ENCODE measurements around the gene SCARB1.

The SCARB1 gene

GRCh38 chr12:124776125-124776513 is 87.5 kb downstream of the SCARB1 start:
- Histone ChIP-seq H3K4me1 (ENCODE audit: control insufficient read depth, insufficient read depth, low read length) (peaks cover 9% of the 10 kb centered on the region), H3K9me3 (ENCODE audit: control insufficient read depth in 2 of 2, low read length in 2 of 2) (no peaks in the 10 kb centered on the region), H3K27ac (ENCODE audit: low read length) (no peak overlapping the region), H3K36me3 (ENCODE audit: control insufficient read depth in 2 of 2, insufficient read depth in 2 of 2, low read length in 2 of 2) (no peaks in the 10 kb centered on the region), H3K4me3 (ENCODE audit: low read length in 2 of 2) (no peak overlapping the region), H3K9ac (ENCODE audit: low read length in 2 of 2) (no peak overlapping the region), H3K27me3 (ENCODE audit: control insufficient read depth in 1 of 2, insufficient read depth in 2 of 2, low read length in 2 of 2) (no peaks in the 10 kb centered on the region)

- H3K9ac ChIP-seq (ENCODE audit: low read length in 2 of 2), result peak overlapping the region in 1 of 2 donors; percentile 13
- peak overlapping the region; percentile 10 to 35 for H3K4me3 ChIP-seq (ENCODE audit: low read length in 2 of 2)
- no peaks in the 10 kb centered on the region for H3K27me3 ChIP-seq (ENCODE audit: control insufficient read depth in 1 of 2, insufficient read depth in 2 of 2, low read length in 2 of 2)
- H3K36me3 ChIP-seq (ENCODE audit: control insufficient read depth in 2 of 2, insufficient read depth in 2 of 2, low read length in 2 of 2), result no peaks in the 10 kb centered on the region
- H3K27ac ChIP-seq (ENCODE audit: low read length), result no peak overlapping the region
- H3K9me3 ChIP-seq (ENCODE audit: control insufficient read depth in 2 of 2, low read length in 2 of 2), result no peaks in the 10 kb centered on the region
- peaks cover 9% of the 10 kb centered on the region for H3K4me1 ChIP-seq (ENCODE audit: control insufficient read depth, insufficient read depth, low read length)
Measured at GRCh38 chr12:124774462-124775167, 89.0 kb downstream of the SCARB1 start.

- Histone ChIP-seq H3K4me3 (ENCODE audit: low read length in 2 of 2) (peak overlapping the region in 1 of 2 donors; percentile 35), H3K36me3 (ENCODE audit: control insufficient read depth in 2 of 2, insufficient read depth in 2 of 2, low read length in 2 of 2) (no peaks in the 10 kb centered on the region), H3K9ac (ENCODE audit: low read length in 2 of 2) (peak overlapping the region in 1 of 2 donors; percentile 13), H3K4me1 (ENCODE audit: control insufficient read depth, insufficient read depth, low read length) (peaks cover 9% of the 10 kb centered on the region), H3K9me3 (ENCODE audit: control insufficient read depth in 2 of 2, low read length in 2 of 2) (no peaks in the 10 kb centered on the region), H3K27me3 (ENCODE audit: control insufficient read depth in 1 of 2, insufficient read depth in 2 of 2, low read length in 2 of 2) (no peaks in the 10 kb centered on the region), H3K27ac (ENCODE audit: low read length) (no peak overlapping the region)
Measured at GRCh38 chr12:124774054-124774461, 89.6 kb downstream of the SCARB1 start.

GRCh38 chr12:124772289-124773170 is 91.1 kb downstream of the SCARB1 start:
- H3K9me3 ChIP-seq (ENCODE audit: control insufficient read depth in 2 of 2, low read length in 2 of 2), result no peaks in the 10 kb centered on the region
- H3K27me3 ChIP-seq (ENCODE audit: control insufficient read depth in 1 of 2, insufficient read depth in 2 of 2, low read length in 2 of 2), result no peaks in the 10 kb centered on the region
- no peak overlapping the region for H3K27ac ChIP-seq (ENCODE audit: low read length)
- H3K9ac ChIP-seq (ENCODE audit: low read length in 2 of 2), result no peak overlapping the region
- H3K36me3 ChIP-seq (ENCODE audit: control insufficient read depth in 2 of 2, insufficient read depth in 2 of 2, low read length in 2 of 2), result no peaks in the 10 kb centered on the region
- H3K4me3 ChIP-seq (ENCODE audit: low read length in 2 of 2), result no peak overlapping the region
- peaks cover 9% of the 10 kb centered on the region for H3K4me1 ChIP-seq (ENCODE audit: control insufficient read depth, insufficient read depth, low read length)

- Histone ChIP-seq H3K27me3 (ENCODE audit: control insufficient read depth in 1 of 2, insufficient read depth in 2 of 2, low read length in 2 of 2) (no peaks in the 10 kb centered on the region), H3K36me3 (ENCODE audit: control insufficient read depth in 2 of 2, insufficient read depth in 2 of 2, low read length in 2 of 2) (no peaks in the 10 kb centered on the region), H3K4me1 (ENCODE audit: control insufficient read depth, insufficient read depth, low read length) (peaks cover 16% of the 10 kb centered on the region), H3K9me3 (ENCODE audit: control insufficient read depth in 2 of 2, low read length in 2 of 2) (no peaks in the 10 kb centered on the region), H3K9ac (ENCODE audit: low read length in 2 of 2) (no peak overlapping the region), H3K27ac (ENCODE audit: low read length) (no peak overlapping the region), H3K4me3 (ENCODE audit: low read length in 2 of 2) (peak overlapping the region in 1 of 2 donors; percentile 49)
Measured at GRCh38 chr12:124771462-124772288, 92.0 kb downstream of the SCARB1 start.

- Histone ChIP-seq H3K4me1 (ENCODE audit: control insufficient read depth, insufficient read depth, low read length) (peaks cover 26% of the 10 kb centered on the region), H3K9ac (ENCODE audit: low read length in 2 of 2) (no peak overlapping the region), H3K9me3 (ENCODE audit: control insufficient read depth in 2 of 2, low read length in 2 of 2) (no peaks in the 10 kb centered on the region), H3K27ac (ENCODE audit: low read length) (no peak overlapping the region), H3K27me3 (ENCODE audit: control insufficient read depth in 1 of 2, insufficient read depth in 2 of 2, low read length in 2 of 2) (no peaks in the 10 kb centered on the region), H3K36me3 (ENCODE audit: control insufficient read depth in 2 of 2, insufficient read depth in 2 of 2, low read length in 2 of 2) (no peaks in the 10 kb centered on the region), H3K4me3 (ENCODE audit: low read length in 2 of 2) (no peak overlapping the region)
Measured at GRCh38 chr12:124770728-124771127, 92.9 kb downstream of the SCARB1 start.

GRCh38 chr12:124769881-124770512 is 93.7 kb downstream of the SCARB1 start:
- H3K36me3 ChIP-seq (ENCODE audit: control insufficient read depth in 2 of 2, insufficient read depth in 2 of 2, low read length in 2 of 2), result no peaks in the 10 kb centered on the region
- peaks cover 33% of the 10 kb centered on the region for H3K4me1 ChIP-seq (ENCODE audit: control insufficient read depth, insufficient read depth, low read length)
- no peak overlapping the region for H3K4me3 ChIP-seq (ENCODE audit: low read length in 2 of 2)
- no peaks in the 10 kb centered on the region for H3K27me3 ChIP-seq (ENCODE audit: control insufficient read depth in 1 of 2, insufficient read depth in 2 of 2, low read length in 2 of 2)
- no peak overlapping the region for H3K27ac ChIP-seq (ENCODE audit: low read length)
- no peaks in the 10 kb centered on the region for H3K9me3 ChIP-seq (ENCODE audit: control insufficient read depth in 2 of 2, low read length in 2 of 2)
- H3K9ac ChIP-seq (ENCODE audit: low read length in 2 of 2), result no peak overlapping the region

GRCh38 chr12:124769163-124769530 is 94.5 kb downstream of the SCARB1 start:
- Histone ChIP-seq H3K4me3 (ENCODE audit: low read length in 2 of 2) (no peak overlapping the region), H3K4me1 (ENCODE audit: control insufficient read depth, insufficient read depth, low read length) (peaks cover 38% of the 10 kb centered on the region), H3K27me3 (ENCODE audit: control insufficient read depth in 1 of 2, insufficient read depth in 2 of 2, low read length in 2 of 2) (no peaks in the 10 kb centered on the region), H3K27ac (ENCODE audit: low read length) (no peak overlapping the region), H3K9me3 (ENCODE audit: control insufficient read depth in 2 of 2, low read length in 2 of 2) (peaks cover 5 to 6% of the 10 kb centered on the region in 2 donors), H3K9ac (ENCODE audit: low read length in 2 of 2) (no peak overlapping the region), H3K36me3 (ENCODE audit: control insufficient read depth in 2 of 2, insufficient read depth in 2 of 2, low read length in 2 of 2) (no peaks in the 10 kb centered on the region)

- H3K4me3 ChIP-seq (ENCODE audit: low read length in 2 of 2), result no peak overlapping the region
- H3K36me3 ChIP-seq (ENCODE audit: control insufficient read depth in 2 of 2, insufficient read depth in 2 of 2, low read length in 2 of 2), result no peaks in the 10 kb centered on the region
- no peak overlapping the region for H3K9ac ChIP-seq (ENCODE audit: low read length in 2 of 2)
- H3K4me1 ChIP-seq (ENCODE audit: control insufficient read depth, insufficient read depth, low read length), result peaks cover 36% of the 10 kb centered on the region
- no peak overlapping the region for H3K27ac ChIP-seq (ENCODE audit: low read length)
- H3K9me3 ChIP-seq (ENCODE audit: control insufficient read depth in 2 of 2, low read length in 2 of 2), result peaks cover 6% of the 10 kb centered on the region in 2 donors
- H3K27me3 ChIP-seq (ENCODE audit: control insufficient read depth in 1 of 2, insufficient read depth in 2 of 2, low read length in 2 of 2), result no peaks in the 10 kb centered on the region
Measured at GRCh38 chr12:124768452-124769162, 95.1 kb downstream of the SCARB1 start.

Data from stomach smooth muscle (tissue), 2 donors.